Measurements from ENCODE around the gene ARHGAP10. TPM values are rescaled to one million over a fixed set of nuclear protein-coding genes. Genes with fewer than 3 reads are reported as not detected.
"Not testable (repeated sequence)": the region's sequence is repeated elsewhere in the genome, so short reads cannot be mapped to it uniquely, and the experiment has no call there.

ARHGAP10 gene
- total RNA-seq, 1 donor from 2014 or later, result 26.9 TPM

GRCh38 chr4:148078061-148078460, 346.2 kb downstream of the ARHGAP10 start:
- Histone ChIP-seq H3K4me1 (no peaks in the 10 kb centered on the region), H3K4me3 (no peak overlapping the region), H3K9me3 (no peaks in the 10 kb centered on the region), H3K36me3 (peaks cover 47% of the 10 kb centered on the region), H3K27me3 (no peaks in the 10 kb centered on the region), H3K27ac (no peak overlapping the region)
- intact Hi-C loops (cut with DNase I), result no loop called here
- no peak for TF ChIP-seq CTCF (IDR thresholded peaks at IDR 0.05)
- no peak for ATAC-seq
- no peak for DNase-seq

- H3K4me3 ChIP-seq, result no peak overlapping the region
- TF ChIP-seq CTCF (IDR thresholded peaks at IDR 0.05), result no peak
- no peaks in the 10 kb centered on the region for H3K27me3 ChIP-seq
- ATAC-seq (no peak), DNase-seq (no peak)
- H3K36me3 ChIP-seq, result peaks cover 44% of the 10 kb centered on the region
- no peak overlapping the region for H3K27ac ChIP-seq
- H3K9me3 ChIP-seq, result no peaks in the 10 kb centered on the region
- intact Hi-C loops (cut with DNase I), result no loop called here
- no peaks in the 10 kb centered on the region for H3K4me1 ChIP-seq
These were observed 348.1 kb downstream of the ARHGAP10 start for GRCh38 chr4:148079961-148080360.

GRCh38 chr4:148081267-148081666, 349.4 kb downstream of the ARHGAP10 start:
- intact Hi-C loops (cut with DNase I), result no loop called here
- Histone ChIP-seq H3K4me3 (no peak overlapping the region), H3K4me1 (no peaks in the 10 kb centered on the region), H3K9me3 (no peaks in the 10 kb centered on the region), H3K36me3 (peaks cover 44% of the 10 kb centered on the region), H3K27ac (no peak overlapping the region), H3K27me3 (no peaks in the 10 kb centered on the region)
- no peak for TF ChIP-seq CTCF (IDR thresholded peaks at IDR 0.05)
- ATAC-seq (no peak), DNase-seq (no peak)

- Histone ChIP-seq H3K36me3 (peaks cover 44% of the 10 kb centered on the region), H3K4me3 (no peak overlapping the region), H3K9me3 (no peaks in the 10 kb centered on the region), H3K27me3 (no peaks in the 10 kb centered on the region), H3K4me1 (no peaks in the 10 kb centered on the region), H3K27ac (no peak overlapping the region)
- intact Hi-C loops (cut with DNase I), result no loop called here
- TF ChIP-seq CTCF (IDR thresholded peaks at IDR 0.05), result no peak
- no peak for ATAC-seq
- DNase-seq, result no peak
These were observed 349.9 kb downstream of the ARHGAP10 start for GRCh38 chr4:148081745-148082144.

GRCh38 chr4:148083073-148083472, 351.2 kb downstream of the ARHGAP10 start:
- H3K27ac ChIP-seq; intact Hi-C loops (cut with DNase I); H3K4me3 ChIP-seq; DNase-seq; H3K27me3 ChIP-seq; ATAC-seq; H3K4me1 ChIP-seq; H3K9me3 ChIP-seq: not testable (repeated sequence)
- H3K36me3 ChIP-seq, result peaks cover 37% of the 10 kb centered on the region

GRCh38 chr4:148089624-148090023, 357.7 kb downstream of the ARHGAP10 start:
- no peak for DNase-seq

More at GRCh38 chr4:148089624-148090023, 357.7 kb downstream of the ARHGAP10 start:
- Histone ChIP-seq H3K27ac (no peak overlapping the region), H3K9me3 (no peaks in the 10 kb centered on the region), H3K36me3 (no peaks in the 10 kb centered on the region), H3K4me3 (no peak overlapping the region), H3K27me3 (no peaks in the 10 kb centered on the region), H3K4me1 (no peaks in the 10 kb centered on the region)
- TF ChIP-seq CTCF (IDR thresholded peaks at IDR 0.05), result no peak
- ATAC-seq, result peak; percentile 25
- intact Hi-C loops (cut with DNase I), result no loop called here
